SK-N-SH (cell line): ENCODE results near the gene DNAJA3. TPM values are rescaled to one million over a fixed set of nuclear protein-coding genes. Genes with fewer than 3 reads are reported as not detected.

Experiments used
- CTCF ChIA-PET: fragments of 300-600, 350-600 bp; formaldehyde crosslinking; extraction: SDS; loops from one replicate; lab custom pipeline; 2021; lab: Yijun Ruan, JAX
- POLR2A ChIA-PET: fragments of 350-600 bp; sonication (Branson Sonifier 250); formaldehyde crosslinking; extraction: SDS; loops from one replicate; lab custom pipeline; 2020; ENCODE audit warnings: antibody characterized with exemption, inconsistent platforms; lab: Yijun Ruan, JAX
- DNase-seq: peaks from one replicate; pipeline ENCODE4 v3.0.0; 2012
- H2AFZ ChIP-seq: fragments of 200-600 bp; sonication (generic); 2 replicates; pipeline ENCODE4 v1.8.1; 2016; ENCODE audit warnings: antibody characterized with exemption, mild to moderate bottlenecking, low read depth
- H3F3A ChIP-seq: fragments of 200-600 bp; sonication (generic); replicated peaks from 2 replicates; pipeline ENCODE3; 2016; ENCODE audit warnings: antibody characterized with exemption, mild to moderate bottlenecking; ENCODE audit not compliant: insufficient read depth
- H3K27ac ChIP-seq, 2 experiments: fragments of 200-500 bp in 1 of 2; fragments of 200-600 bp in 1 of 2; sonication (Bioruptor generic) in 1 of 2; sonication (generic), shearing (Covaris generic) in 1 of 2; 2 replicates each; pipeline versions ENCODE4 v1.5.1 to v1.6.1; 2014 to 2016; ENCODE audit warnings: low read depth in 2 of 2, inconsistent platforms in 1 of 2, low read length in 1 of 2, mild to moderate bottlenecking in 1 of 2, mixed read lengths in 1 of 2
- H3K27me3 ChIP-seq: fragments of 200-600 bp; sonication (generic), shearing (Covaris generic); 2 replicates; pipeline ENCODE4 v1.6.1; 2016; ENCODE audit warnings: mixed run types; ENCODE audit not compliant: insufficient read depth
- H3K36me3 ChIP-seq, 2 experiments: fragments of 200-500 bp in 1 of 2; fragments of 200-600 bp in 1 of 2; sonication (Bioruptor generic) in 1 of 2; sonication (generic) in 1 of 2; replicated peaks in 1 of 2; 2 replicates each; pipeline versions ENCODE3 to v1.5.1; 2014 to 2016; ENCODE audit warnings: low read length in 1 of 2, mild to moderate bottlenecking in 1 of 2; ENCODE audit not compliant: insufficient read depth in 2 of 2, control insufficient read depth in 1 of 2
- H3K4me1 ChIP-seq, 2 experiments: fragments of 200-500 bp in 1 of 2; fragments of 200-600 bp in 1 of 2; sonication (Bioruptor generic) in 1 of 2; sonication (generic), shearing (Covaris generic) in 1 of 2; 2 replicates each; pipeline versions ENCODE4 v1.5.1 to v1.6.1; 2014 to 2016; ENCODE audit warnings: low read depth in 1 of 2, low read length in 1 of 2, mixed run types in 1 of 2; ENCODE audit not compliant: insufficient read depth in 2 of 2, control insufficient read depth in 1 of 2
- H3K4me2 ChIP-seq: fragments of 200-600 bp; sonication (generic), shearing (Covaris generic); 2 replicates; pipeline ENCODE4 v1.6.1; 2017; ENCODE audit warnings: mixed run types
- H3K4me3 ChIP-seq, 2 experiments: fragments of 200-500 bp in 1 of 2; fragments of 200-600 bp in 1 of 2; sonication (Bioruptor generic) in 1 of 2; sonication (generic), shearing (Covaris generic) in 1 of 2; 2 replicates each; pipeline versions ENCODE4 v1.5.1 to v1.8.1; 2014 to 2016; ENCODE audit warnings: low read depth in 2 of 2, inconsistent platforms in 1 of 2, low read length in 1 of 2, mild to moderate bottlenecking in 1 of 2, mixed read lengths in 1 of 2, moderate library complexity in 1 of 2
- H3K79me2 ChIP-seq: fragments of 200-600 bp; sonication (generic); 2 replicates; pipeline ENCODE4 v1.8.1; 2017; ENCODE audit warnings: mild to moderate bottlenecking; ENCODE audit not compliant: insufficient read depth
- H3K9ac ChIP-seq: fragments of 200-600 bp; sonication (generic); 2 replicates; pipeline ENCODE4 v1.6.1; 2017; ENCODE audit warnings: mixed run types
- H3K9me2 ChIP-seq: fragments of 200-600 bp; sonication (generic); 2 replicates; pipeline ENCODE4 v1.6.1; 2017; ENCODE audit warnings: mixed run types
- H3K9me3 ChIP-seq: fragments of 200-600 bp; sonication (generic); 2 replicates; pipeline ENCODE4 v1.6.1; 2017; ENCODE audit warnings: mixed run types, mild to moderate bottlenecking, moderate library complexity
- H4K20me1 ChIP-seq: fragments of 200-600 bp; sonication (generic); 2 replicates; pipeline ENCODE4 v1.6.1; 2017; ENCODE audit warnings: mild to moderate bottlenecking, mixed run types; ENCODE audit not compliant: insufficient read depth
- CHD2 ChIP-seq: fragments of 150-350 bp; IDR thresholded peaks from 2 replicates; pipeline ENCODE4 v1.6.1; 2018; ENCODE audit warnings: low read length; ENCODE audit not compliant: partially characterized antibody
- FOXJ3 ChIP-seq: sonication (generic); formaldehyde crosslinking; IDR thresholded peaks from 2 replicates; pipeline ENCODE4 v1.5.1; 2020; ENCODE audit warnings: mild to moderate bottlenecking, missing genetic modification reagents
- FOXM1 ChIP-seq: IDR thresholded peaks from 2 replicates; pipeline ENCODE4 v1.4.0; 2012; ENCODE audit warnings: low read depth, mild to moderate bottlenecking
- GABPA ChIP-seq: IDR thresholded peaks from 2 replicates; pipeline ENCODE4 v1.4.0; 2012; ENCODE audit warnings: low read depth, mild to moderate bottlenecking
- JUND ChIP-seq: IDR thresholded peaks from 2 replicates; pipeline ENCODE4 v1.4.0; 2012
- NRF1 ChIP-seq: IDR thresholded peaks from 2 replicates; pipeline ENCODE4 v1.6.1; 2012; ENCODE audit warnings: low read depth, mild to moderate bottlenecking, low read length
- POLR2AphosphoS5 ChIP-seq: IDR thresholded peaks from 2 replicates; pipeline ENCODE4 v1.6.1; 2012; ENCODE audit warnings: low read depth, low read length
- RFX5 ChIP-seq: IDR thresholded peaks from 2 replicates; pipeline ENCODE4 v1.6.1; 2012; ENCODE audit warnings: mild to moderate bottlenecking, improper control_type of control experiment, low read length
- RXRA ChIP-seq: IDR thresholded peaks from 2 replicates; pipeline ENCODE4 v1.4.0; 2012; ENCODE audit warnings: low read depth, mild to moderate bottlenecking, borderline replicate concordance
- SMC3 ChIP-seq: IDR thresholded peaks from 2 replicates; pipeline ENCODE4 v1.6.1; 2012; ENCODE audit warnings: low read depth, low read length, improper control_type of control experiment
- TAF1 ChIP-seq: IDR thresholded peaks from 2 replicates; pipeline ENCODE4 v1.6.1; 2012; ENCODE audit warnings: low read depth, mild to moderate bottlenecking, low read length, moderate library complexity, borderline replicate concordance
- TCF12 ChIP-seq: IDR thresholded peaks from 2 replicates; pipeline ENCODE4 v1.4.0; 2012
- TEAD4 ChIP-seq: IDR thresholded peaks from 2 replicates; pipeline ENCODE4 v1.4.0; 2012; ENCODE audit warnings: mild to moderate bottlenecking, borderline replicate concordance; ENCODE audit not compliant: insufficient read depth
- WGBS: methylation state at CpG from one replicate; pipeline ENCODE4 v1.1.6; 2017; ENCODE audit warnings: low lambda C conversion rate; 5-methylcytosine and 5-hydroxymethylcytosine counted together
- polyA plus RNA-seq, 3 experiments: library from polyadenylated mRNA; depleted of rRNA; stranded (reverse); fragments of >200 nt; gene quantifications; 2 replicates each; pipeline ENCODE4 v1.2.3, GENCODE V29; 2012
- TF ChIP-seq, protein P1 (sequence below): fragments of 150-350 bp; IDR thresholded peaks from 2 replicates; pipeline ENCODE4 v1.6.1; 2017; ENCODE audit warnings: antibody characterized with exemption, low read length, low read depth, borderline replicate concordance
- TF ChIP-seq, protein P2 (sequence below): fragments of 150-350 bp; IDR thresholded peaks from 2 replicates; pipeline ENCODE4 v1.6.1; 2016; ENCODE audit warnings: mild to moderate bottlenecking, low read depth, low read length
- TF ChIP-seq, protein P3 (sequence below): IDR thresholded peaks from 2 replicates; pipeline ENCODE4 v1.4.0; 2012; ENCODE audit warnings: low read depth
- TF ChIP-seq, protein P4 (sequence below): IDR thresholded peaks from 2 replicates; pipeline ENCODE4 v1.6.1; 2012; ENCODE audit warnings: mild to moderate bottlenecking, low read depth, low read length, moderate library complexity
- TF ChIP-seq, protein P5 (sequence below): IDR thresholded peaks from 2 replicates; pipeline ENCODE4; 2012

Gene DNAJA3
- polyA plus RNA-seq, 1 of the 3 experiments (the other 2 are of a cell fraction), result 52.6 TPM

DNA sequence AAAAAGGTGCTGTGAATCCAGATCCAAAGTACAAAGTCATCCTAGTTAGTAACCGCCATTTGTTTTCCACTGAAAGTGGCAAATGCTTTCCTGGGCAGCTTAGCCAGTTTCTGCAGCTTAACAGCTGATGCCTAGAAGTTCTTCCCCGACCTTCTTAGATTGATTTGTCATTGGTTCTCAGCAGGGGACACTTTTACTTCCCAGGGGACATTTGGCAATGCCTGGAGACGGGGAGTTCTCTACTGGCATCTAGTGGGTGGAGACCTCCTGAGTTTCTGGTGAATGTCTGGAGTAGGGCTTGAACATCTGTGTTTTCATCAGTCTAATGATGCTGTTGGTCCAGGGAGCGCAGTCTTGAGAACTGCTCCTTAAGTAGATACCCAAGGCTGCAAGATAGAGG is 7.6 kb downstream of the DNAJA3 start:
- Histone ChIP-seq H3K4me1 (no peaks in the 10 kb centered on the region), H3K79me2 (peaks cover 39% of the 10 kb centered on the region), H3K4me3 (no peak overlapping the region), H3K9me2 (no peaks in the 10 kb centered on the region), H3K27me3 (no peaks in the 10 kb centered on the region), H4K20me1 (no peaks in the 10 kb centered on the region), H3K27ac (no peak overlapping the region), H3K9me3 (no peaks in the 10 kb centered on the region), H3F3A (peaks cover 6% of the 10 kb centered on the region), H3K4me2 (no peak overlapping the region), H2AFZ (no peak overlapping the region), H3K36me3 (peaks cover 26 to 34% of the 10 kb centered on the region in 2 experiments), H3K9ac (no peak overlapping the region)
- ChIA-PET POLR2A (no interaction called here), CTCF (no interaction called here)
- DNase-seq, result no peak
- 77% methylated on average over 4 of the region's 4 CpGs for WGBS
- TF ChIP-seq, protein P1, sequence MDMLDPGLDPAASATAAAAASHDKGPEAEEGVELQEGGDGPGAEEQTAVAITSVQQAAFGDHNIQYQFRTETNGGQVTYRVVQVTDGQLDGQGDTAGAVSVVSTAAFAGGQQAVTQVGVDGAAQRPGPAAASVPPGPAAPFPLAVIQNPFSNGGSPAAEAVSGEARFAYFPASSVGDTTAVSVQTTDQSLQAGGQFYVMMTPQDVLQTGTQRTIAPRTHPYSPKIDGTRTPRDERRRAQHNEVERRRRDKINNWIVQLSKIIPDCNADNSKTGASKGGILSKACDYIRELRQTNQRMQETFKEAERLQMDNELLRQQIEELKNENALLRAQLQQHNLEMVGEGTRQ, result no peak
- TF ChIP-seq NRF1 (no peak), RFX5 (no peak), TEAD4 (no peak), TCF12 (no peak), CHD2 (no peak)
- TF ChIP-seq, protein P2, sequence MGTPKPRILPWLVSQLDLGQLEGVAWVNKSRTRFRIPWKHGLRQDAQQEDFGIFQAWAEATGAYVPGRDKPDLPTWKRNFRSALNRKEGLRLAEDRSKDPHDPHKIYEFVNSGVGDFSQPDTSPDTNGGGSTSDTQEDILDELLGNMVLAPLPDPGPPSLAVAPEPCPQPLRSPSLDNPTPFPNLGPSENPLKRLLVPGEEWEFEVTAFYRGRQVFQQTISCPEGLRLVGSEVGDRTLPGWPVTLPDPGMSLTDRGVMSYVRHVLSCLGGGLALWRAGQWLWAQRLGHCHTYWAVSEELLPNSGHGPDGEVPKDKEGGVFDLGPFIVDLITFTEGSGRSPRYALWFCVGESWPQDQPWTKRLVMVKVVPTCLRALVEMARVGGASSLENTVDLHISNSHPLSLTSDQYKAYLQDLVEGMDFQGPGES, result no peak

DNA sequence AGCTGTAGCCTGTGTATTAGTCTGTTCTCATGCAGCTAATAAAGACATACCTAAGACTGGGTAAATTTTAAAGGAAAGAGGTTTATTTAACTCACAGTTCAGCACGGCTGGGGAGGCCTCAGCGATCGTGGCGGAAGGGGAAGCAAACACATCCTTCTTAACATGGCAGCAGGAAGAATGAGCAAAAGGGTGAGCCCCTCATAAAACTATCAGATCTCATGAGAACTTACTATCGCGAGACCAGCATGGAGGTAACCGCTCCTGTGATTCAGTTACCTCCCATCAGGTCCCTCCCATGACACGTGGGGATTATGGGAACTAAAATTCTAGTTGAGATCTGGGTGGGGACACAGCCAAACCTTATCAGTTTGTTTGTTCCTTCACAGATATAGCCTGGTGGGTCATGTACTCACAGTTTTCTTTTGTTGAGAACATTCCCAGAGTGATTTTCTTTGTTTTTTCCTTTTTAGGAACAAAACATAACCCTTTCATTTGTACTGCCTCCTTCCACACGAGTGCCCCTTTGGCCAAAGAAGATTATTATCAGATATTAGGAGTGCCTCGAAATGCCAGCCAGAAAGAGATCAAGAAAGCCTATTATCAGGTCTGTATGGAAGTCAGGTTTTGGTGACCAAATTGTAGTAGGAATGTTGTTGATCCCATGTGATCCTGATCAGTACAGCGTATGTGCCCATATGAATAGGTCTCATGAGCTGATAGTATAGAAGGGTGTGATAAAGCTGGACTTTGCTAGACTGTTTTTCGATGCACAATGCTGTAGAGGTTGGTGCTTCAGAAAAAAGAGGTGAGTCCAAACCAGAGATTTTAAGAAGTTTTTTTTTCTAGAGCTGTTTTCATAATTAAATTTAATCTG is 8.5 kb downstream of the DNAJA3 start:
- 93% methylated on average over 12 of the region's 12 CpGs for WGBS
- Histone ChIP-seq H3K27ac (no peak overlapping the region), H3K36me3 (peaks cover 32 to 41% of the 10 kb centered on the region in 2 experiments), H3K27me3 (no peaks in the 10 kb centered on the region), H3K4me2 (no peak overlapping the region), H3K9me3 (no peaks in the 10 kb centered on the region), H3K4me1 (no peaks in the 10 kb centered on the region), H3K9me2 (no peaks in the 10 kb centered on the region), H3K4me3 (no peak overlapping the region), H4K20me1 (no peaks in the 10 kb centered on the region), H3K79me2 (peaks cover 30% of the 10 kb centered on the region), H2AFZ (no peak overlapping the region), H3F3A (peaks cover 6% of the 10 kb centered on the region), H3K9ac (no peak overlapping the region)
- DNase-seq, result no peak
- TF ChIP-seq FOXM1 (no peak), GABPA (no peak), FOXJ3 (no peak), CHD2 (no peak), POLR2AphosphoS5 (no peak), TEAD4 (no peak), TAF1 (no peak), NRF1 (no peak), RXRA (no peak), JUND (no peak), SMC3 (no peak)
- TF ChIP-seq, protein P3, sequence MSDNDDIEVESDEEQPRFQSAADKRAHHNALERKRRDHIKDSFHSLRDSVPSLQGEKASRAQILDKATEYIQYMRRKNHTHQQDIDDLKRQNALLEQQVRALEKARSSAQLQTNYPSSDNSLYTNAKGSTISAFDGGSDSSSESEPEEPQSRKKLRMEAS, result no peak
- TF ChIP-seq, protein P4, sequence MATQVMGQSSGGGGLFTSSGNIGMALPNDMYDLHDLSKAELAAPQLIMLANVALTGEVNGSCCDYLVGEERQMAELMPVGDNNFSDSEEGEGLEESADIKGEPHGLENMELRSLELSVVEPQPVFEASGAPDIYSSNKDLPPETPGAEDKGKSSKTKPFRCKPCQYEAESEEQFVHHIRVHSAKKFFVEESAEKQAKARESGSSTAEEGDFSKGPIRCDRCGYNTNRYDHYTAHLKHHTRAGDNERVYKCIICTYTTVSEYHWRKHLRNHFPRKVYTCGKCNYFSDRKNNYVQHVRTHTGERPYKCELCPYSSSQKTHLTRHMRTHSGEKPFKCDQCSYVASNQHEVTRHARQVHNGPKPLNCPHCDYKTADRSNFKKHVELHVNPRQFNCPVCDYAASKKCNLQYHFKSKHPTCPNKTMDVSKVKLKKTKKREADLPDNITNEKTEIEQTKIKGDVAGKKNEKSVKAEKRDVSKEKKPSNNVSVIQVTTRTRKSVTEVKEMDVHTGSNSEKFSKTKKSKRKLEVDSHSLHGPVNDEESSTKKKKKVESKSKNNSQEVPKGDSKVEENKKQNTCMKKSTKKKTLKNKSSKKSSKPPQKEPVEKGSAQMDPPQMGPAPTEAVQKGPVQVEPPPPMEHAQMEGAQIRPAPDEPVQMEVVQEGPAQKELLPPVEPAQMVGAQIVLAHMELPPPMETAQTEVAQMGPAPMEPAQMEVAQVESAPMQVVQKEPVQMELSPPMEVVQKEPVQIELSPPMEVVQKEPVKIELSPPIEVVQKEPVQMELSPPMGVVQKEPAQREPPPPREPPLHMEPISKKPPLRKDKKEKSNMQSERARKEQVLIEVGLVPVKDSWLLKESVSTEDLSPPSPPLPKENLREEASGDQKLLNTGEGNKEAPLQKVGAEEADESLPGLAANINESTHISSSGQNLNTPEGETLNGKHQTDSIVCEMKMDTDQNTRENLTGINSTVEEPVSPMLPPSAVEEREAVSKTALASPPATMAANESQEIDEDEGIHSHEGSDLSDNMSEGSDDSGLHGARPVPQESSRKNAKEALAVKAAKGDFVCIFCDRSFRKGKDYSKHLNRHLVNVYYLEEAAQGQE, result no peak
- TF ChIP-seq, protein P5, sequence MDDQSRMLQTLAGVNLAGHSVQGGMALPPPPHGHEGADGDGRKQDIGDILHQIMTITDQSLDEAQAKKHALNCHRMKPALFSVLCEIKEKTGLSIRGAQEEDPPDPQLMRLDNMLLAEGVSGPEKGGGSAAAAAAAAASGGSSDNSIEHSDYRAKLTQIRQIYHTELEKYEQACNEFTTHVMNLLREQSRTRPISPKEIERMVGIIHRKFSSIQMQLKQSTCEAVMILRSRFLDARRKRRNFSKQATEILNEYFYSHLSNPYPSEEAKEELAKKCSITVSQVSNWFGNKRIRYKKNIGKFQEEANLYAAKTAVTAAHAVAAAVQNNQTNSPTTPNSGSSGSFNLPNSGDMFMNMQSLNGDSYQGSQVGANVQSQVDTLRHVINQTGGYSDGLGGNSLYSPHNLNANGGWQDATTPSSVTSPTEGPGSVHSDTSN, result no peak
- ChIA-PET CTCF (no interaction called here), POLR2A (no interaction called here)
